ENCODE data around the gene OR2B3. TPM values are rescaled to one million over a fixed set of nuclear protein-coding genes. Genes with fewer than 3 reads are reported as not detected.

The OR2B3 gene
- total RNA-seq, 1 experiment from 2014 or later = not detected

DNA sequence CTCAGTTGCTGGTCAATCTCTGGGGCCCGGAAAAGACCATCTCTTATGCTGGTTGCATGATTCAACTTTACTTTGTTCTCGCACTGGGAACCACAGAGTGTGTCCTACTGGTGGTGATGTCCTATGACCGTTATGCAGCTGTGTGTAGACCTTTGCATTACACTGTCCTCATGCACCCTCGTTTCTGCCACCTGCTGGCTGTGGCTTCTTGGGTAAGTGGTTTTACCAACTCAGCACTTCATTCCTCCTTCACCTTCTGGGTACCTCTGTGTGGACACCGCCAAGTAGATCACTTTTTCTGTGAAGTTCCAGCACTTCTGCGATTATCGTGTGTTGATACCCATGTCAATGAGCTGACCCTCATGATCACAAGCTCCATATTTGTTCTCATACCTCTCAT is 25.0 kb upstream of the OR2B3 start:
- RAD21 ChIA-PET (ENCODE audit: low non-redundant PET in 1 of 2, low total read pairs in 2 of 2, uncharacterized antibody in 2 of 2, unreplicated experiment in 2 of 2) = no interaction called here
- H3K9me3 ChIP-seq (ENCODE audit: control insufficient read depth in 1 of 2, insufficient read depth in 1 of 2, low read depth in 1 of 2, low read length in 2 of 2) = no peaks in the 10 kb centered on the region

More for the DNA sequence above, 25.0 kb upstream of the OR2B3 start:
- Histone ChIP-seq H3K4me3 (replicated peaks in 1 of 2; ENCODE audit: low read depth in 1 of 2, low read length in 2 of 2) (no peak overlapping the region), H3K4me2 (ENCODE audit: low read length) (no peak overlapping the region), H3K9ac (ENCODE audit: low read length) (no peak overlapping the region), H3K36me3 (ENCODE audit: control insufficient read depth in 1 of 2, insufficient read depth in 2 of 2, low read length in 2 of 2) (no peaks in the 10 kb centered on the region), H3K27ac (ENCODE audit: low read depth, low read length) (no peak overlapping the region), H3K4me1 (ENCODE audit: control insufficient read depth in 1 of 2, insufficient read depth in 2 of 2, low read length in 2 of 2) (no peaks in the 10 kb centered on the region), H4K20me1 (ENCODE audit: insufficient read depth) (no peaks in the 10 kb centered on the region), H3K79me2 (ENCODE audit: insufficient read depth, low read length) (no peaks in the 10 kb centered on the region), H3K27me3 (ENCODE audit: insufficient read depth, low read length) (no peaks in the 10 kb centered on the region; the same call in 1 of the 2 replicates), H3K9me2 (ENCODE audit: insufficient read depth) (no peaks in the 10 kb centered on the region), H2AFZ (ENCODE audit: low read depth, low read length, poor library complexity, severe bottlenecking) (no peak overlapping the region)
- BruUV-seq (replicated peaks) = no TSS peak
- intact Hi-C loops (cut with micrococcal nuclease) = loop anchor here (5.0 kb wide), 1 partner anchor 275 kb away; no protein-coding TSS in a partner anchor
- ATAC-seq (peak; percentile 97), DNase-seq (ENCODE audit: low read depth, low spot score) (peak; percentile 27)
- TF ChIP-seq, protein P1, sequence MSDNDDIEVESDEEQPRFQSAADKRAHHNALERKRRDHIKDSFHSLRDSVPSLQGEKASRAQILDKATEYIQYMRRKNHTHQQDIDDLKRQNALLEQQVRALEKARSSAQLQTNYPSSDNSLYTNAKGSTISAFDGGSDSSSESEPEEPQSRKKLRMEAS (IDR thresholded peaks at IDR 0.05) = no peak
- TF ChIP-seq POLR2AphosphoS5 (IDR thresholded peaks at IDR 0.05; ENCODE audit: low read depth, low read length) (no peak), JUND (IDR thresholded peaks at IDR 0.05) (no peak), EZH2phosphoT487 (IDR thresholded peaks at IDR 0.05; ENCODE audit: borderline replicate concordance) (no peak), ZFX (IDR thresholded peaks at IDR 0.05) (no peak), SP1 (IDR thresholded peaks at IDR 0.05; ENCODE audit: low read depth) (no peak), EZH2 (IDR thresholded peaks at IDR 0.05) (no peak), CEBPB (IDR thresholded peaks at IDR 0.05; ENCODE audit: low read depth) (no peak), EGR1 (IDR thresholded peaks at IDR 0.05; ENCODE audit: low read depth) (no peak), ZNF274 (IDR thresholded peaks at IDR 0.05; ENCODE audit: low read depth, low read length) (no peak), RAD21 (IDR thresholded peaks at IDR 0.05; ENCODE audit: low read depth) (peak; percentile 26; the same call in 1 of the 2 replicates), SRF (IDR thresholded peaks at IDR 0.05; ENCODE audit: low read depth) (no peak), POLR2A (IDR thresholded peaks at IDR 0.05; ENCODE audit: borderline replicate concordance, extremely low read depth, insufficient read depth, insufficient read length) (no peak), ELF1 (IDR thresholded peaks at IDR 0.05; ENCODE audit: borderline replicate concordance, low read depth) (no peak), FOSL1 (IDR thresholded peaks at IDR 0.05; ENCODE audit: low read depth) (no peak), TCF7L2 (IDR thresholded peaks at IDR 0.05; ENCODE audit: borderline replicate concordance, extremely low read depth, insufficient read depth, insufficient read length) (peak; percentile 11)
- TF ChIP-seq, protein P2, sequence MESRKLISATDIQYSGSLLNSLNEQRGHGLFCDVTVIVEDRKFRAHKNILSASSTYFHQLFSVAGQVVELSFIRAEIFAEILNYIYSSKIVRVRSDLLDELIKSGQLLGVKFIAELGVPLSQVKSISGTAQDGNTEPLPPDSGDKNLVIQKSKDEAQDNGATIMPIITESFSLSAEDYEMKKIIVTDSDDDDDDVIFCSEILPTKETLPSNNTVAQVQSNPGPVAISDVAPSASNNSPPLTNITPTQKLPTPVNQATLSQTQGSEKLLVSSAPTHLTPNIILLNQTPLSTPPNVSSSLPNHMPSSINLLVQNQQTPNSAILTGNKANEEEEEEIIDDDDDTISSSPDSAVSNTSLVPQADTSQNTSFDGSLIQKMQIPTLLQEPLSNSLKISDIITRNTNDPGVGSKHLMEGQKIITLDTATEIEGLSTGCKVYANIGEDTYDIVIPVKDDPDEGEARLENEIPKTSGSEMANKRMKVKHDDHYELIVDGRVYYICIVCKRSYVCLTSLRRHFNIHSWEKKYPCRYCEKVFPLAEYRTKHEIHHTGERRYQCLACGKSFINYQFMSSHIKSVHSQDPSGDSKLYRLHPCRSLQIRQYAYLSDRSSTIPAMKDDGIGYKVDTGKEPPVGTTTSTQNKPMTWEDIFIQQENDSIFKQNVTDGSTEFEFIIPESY (IDR thresholded peaks at IDR 0.05; ENCODE audit: extremely low read depth, insufficient replicate concordance, low read length) = no peak
- TF ChIP-seq, protein P3, sequence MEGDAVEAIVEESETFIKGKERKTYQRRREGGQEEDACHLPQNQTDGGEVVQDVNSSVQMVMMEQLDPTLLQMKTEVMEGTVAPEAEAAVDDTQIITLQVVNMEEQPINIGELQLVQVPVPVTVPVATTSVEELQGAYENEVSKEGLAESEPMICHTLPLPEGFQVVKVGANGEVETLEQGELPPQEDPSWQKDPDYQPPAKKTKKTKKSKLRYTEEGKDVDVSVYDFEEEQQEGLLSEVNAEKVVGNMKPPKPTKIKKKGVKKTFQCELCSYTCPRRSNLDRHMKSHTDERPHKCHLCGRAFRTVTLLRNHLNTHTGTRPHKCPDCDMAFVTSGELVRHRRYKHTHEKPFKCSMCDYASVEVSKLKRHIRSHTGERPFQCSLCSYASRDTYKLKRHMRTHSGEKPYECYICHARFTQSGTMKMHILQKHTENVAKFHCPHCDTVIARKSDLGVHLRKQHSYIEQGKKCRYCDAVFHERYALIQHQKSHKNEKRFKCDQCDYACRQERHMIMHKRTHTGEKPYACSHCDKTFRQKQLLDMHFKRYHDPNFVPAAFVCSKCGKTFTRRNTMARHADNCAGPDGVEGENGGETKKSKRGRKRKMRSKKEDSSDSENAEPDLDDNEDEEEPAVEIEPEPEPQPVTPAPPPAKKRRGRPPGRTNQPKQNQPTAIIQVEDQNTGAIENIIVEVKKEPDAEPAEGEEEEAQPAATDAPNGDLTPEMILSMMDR (IDR thresholded peaks at IDR 0.05 in 2 of 3, conservative IDR thresholded peaks at IDR 0.05 in 1 of 3; ENCODE audit: borderline replicate concordance in 1 of 3, insufficient read depth in 1 of 3, low read depth in 2 of 3, low read length in 2 of 3) = peak in 2 of 3 experiments; percentile 40 to 49; a peak in 4 of 6 replicates
- TF ChIP-seq, protein P4, sequence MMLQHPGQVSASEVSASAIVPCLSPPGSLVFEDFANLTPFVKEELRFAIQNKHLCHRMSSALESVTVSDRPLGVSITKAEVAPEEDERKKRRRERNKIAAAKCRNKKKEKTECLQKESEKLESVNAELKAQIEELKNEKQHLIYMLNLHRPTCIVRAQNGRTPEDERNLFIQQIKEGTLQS (IDR thresholded peaks at IDR 0.05) = no peak
- POLR2A ChIA-PET = no interaction called here
- CTCF ChIA-PET = interaction anchor here (1.4 kb wide), 1 partner anchor 40 kb away, joined by 4 read pairs; no protein-coding TSS in a partner anchor

All from HCT116 (cell line).